BJ (cell line): ENCODE results near the gene CORO6. TPM values are rescaled to one million over a fixed set of nuclear protein-coding genes. Genes with fewer than 3 reads are reported as not detected.

Experiments
- CTCF ChIA-PET: fragments of 350-600 bp; formaldehyde crosslinking; extraction: SDS; loops from one replicate; lab custom pipeline; 2021; ENCODE audit warnings: antibody characterized with exemption, inconsistent platforms; lab: Yijun Ruan, JAX
- POLR2A ChIA-PET: fragments of 300-600 bp; sonication (Branson Sonifier 250); formaldehyde crosslinking; extraction: SDS; loops from one replicate; lab custom pipeline; 2021; ENCODE audit warnings: antibody characterized with exemption; lab: Charles Lee
- DNase-seq: peaks from one replicate; pipeline ENCODE4 v3.0.0-alpha.2; 2011; ENCODE audit warnings: low read depth
- H3K27me3 ChIP-seq: 2 replicates; pipeline ENCODE4 v1.6.0; 2011; ENCODE audit warnings: low read length; ENCODE audit not compliant: control insufficient read depth, insufficient read depth
- H3K36me3 ChIP-seq: 2 replicates; pipeline ENCODE4 v1.5.1; 2011; ENCODE audit warnings: low read length; ENCODE audit not compliant: control insufficient read depth, insufficient read depth
- H3K4me3 ChIP-seq: 2 replicates; pipeline ENCODE4 v1.5.1; 2011; ENCODE audit warnings: low read depth, mild to moderate bottlenecking, control low read depth, low read length
- CTCF ChIP-seq: IDR thresholded peaks from 2 replicates; pipeline ENCODE4 v1.5.1; 2011; ENCODE audit warnings: low read depth, mild to moderate bottlenecking, control low read depth, inconsistent platforms, low read length, moderate library complexity; ENCODE audit not compliant: insufficient read depth
- polyA plus RNA-seq: library from polyadenylated mRNA; depleted of rRNA; stranded (reverse); fragments of >200 nt; gene quantifications from 2 replicates; pipeline ENCODE4 v1.2.3, GENCODE V29; 2011

Gene CORO6
- polyA plus RNA-seq, 1 experiment, result 19.3 TPM

GRCh38 chr17:29575511-29576213 is 47.0 kb downstream of the CORO6 start:
- Histone ChIP-seq H3K4me3 (no peak overlapping the region), H3K36me3 (peaks cover 26% of the 10 kb centered on the region), H3K27me3 (no peaks in the 10 kb centered on the region)
- ChIA-PET CTCF (interaction anchor here (1.2 to 6.7 kb wide), 4 partner anchors 9 to 206 kb away, joined by 3 to 59 read pairs (median 14); no protein-coding TSS in a partner anchor), POLR2A (no interaction called here)
- DNase-seq, result no peak
- no peak for TF ChIP-seq CTCF

- CTCF ChIA-PET, result interaction anchor here (0.7 to 6.7 kb wide), 6 partner anchors 8 to 356 kb away, joined by 3 to 59 read pairs (median 22); no protein-coding TSS in a partner anchor
- Histone ChIP-seq H3K27me3 (no peaks in the 10 kb centered on the region), H3K4me3 (no peak overlapping the region), H3K36me3 (peaks cover 26% of the 10 kb centered on the region)
- no peak for TF ChIP-seq CTCF
- POLR2A ChIA-PET, result no interaction called here
- no peak for DNase-seq
These were observed 47.8 kb downstream of the CORO6 start for GRCh38 chr17:29574732-29575510.

- ChIA-PET CTCF (interaction anchor here (0.7 to 6.7 kb wide), 13 partner anchors 8 to 519 kb away, joined by 3 to 59 read pairs (median 8); no protein-coding TSS in a partner anchor), POLR2A (no interaction called here)
- no peaks in the 10 kb centered on the region for H3K27me3 ChIP-seq
- no peak for DNase-seq
- no peak overlapping the region for H3K4me3 ChIP-seq
- TF ChIP-seq CTCF, result no peak
- peaks cover 26% of the 10 kb centered on the region for H3K36me3 ChIP-seq
These were observed 48.6 kb downstream of the CORO6 start for GRCh38 chr17:29573871-29574731.

GRCh38 chr17:29573558-29573869 is 49.2 kb downstream of the CORO6 start:
- POLR2A ChIA-PET, result no interaction called here
- no peaks in the 10 kb centered on the region for H3K27me3 ChIP-seq
- no peak for DNase-seq
- peaks cover 25% of the 10 kb centered on the region for H3K36me3 ChIP-seq
- no peak overlapping the region for H3K4me3 ChIP-seq
- CTCF ChIA-PET, result interaction anchor here (1.0 to 6.7 kb wide), 18 partner anchors 9 to 520 kb away, joined by 3 to 59 read pairs (median 6); no protein-coding TSS in a partner anchor
- no peak for TF ChIP-seq CTCF
